ENCODE data around the gene ABR. TPM values are rescaled to one million over a fixed set of nuclear protein-coding genes. Genes with fewer than 3 reads are reported as not detected.
A peak's percentile ranks its signal among the peaks of the same experiment; 100 is the strongest.
"Not testable (repeated sequence)": the region's sequence is repeated elsewhere in the genome, so short reads cannot be mapped to it uniquely, and the experiment has no call there.

Gene ABR
- total and polyA plus RNA-seq, 4 donors = 59.7 to 223 (median 142) TPM

- no peak overlapping the region for H3K4me3 ChIP-seq (ENCODE audit: low read depth, low read length)
- H3K36me3 ChIP-seq (ENCODE audit: control insufficient read depth, insufficient read depth, low read length) = peaks cover 88% of the 10 kb centered on the region
- H3K4me1 ChIP-seq (ENCODE audit: control insufficient read depth, insufficient read depth, low read length) = peaks cover 12% of the 10 kb centered on the region
- no peaks in the 10 kb centered on the region for H3K9me3 ChIP-seq (ENCODE audit: control insufficient read depth, insufficient read depth, low read length)
- DNase-seq (ENCODE audit: low read depth in 4 of 6, low spot score in 6 of 6) = no peak
- no peaks in the 10 kb centered on the region for H3K27me3 ChIP-seq (ENCODE audit: control insufficient read depth, insufficient read depth, low read length)
- WGBS (ENCODE audit: insufficient coverage) = 88% methylated on average over 3 of the region's 4 CpGs
- no peak overlapping the region for H3K27ac ChIP-seq (ENCODE audit: low read depth, low read length)
Measured at GRCh38 chr17:1054656-1055055, 125.1 kb downstream of the ABR start.

- H3K4me3 ChIP-seq (ENCODE audit: low read depth, low read length) = no peak overlapping the region
- H3K36me3 ChIP-seq (ENCODE audit: control insufficient read depth, insufficient read depth, low read length) = peaks cover 88% of the 10 kb centered on the region
- no peaks in the 10 kb centered on the region for H3K27me3 ChIP-seq (ENCODE audit: control insufficient read depth, insufficient read depth, low read length)
- H3K4me1 ChIP-seq (ENCODE audit: control insufficient read depth, insufficient read depth, low read length) = peaks cover 12% of the 10 kb centered on the region
- H3K27ac ChIP-seq (ENCODE audit: low read depth, low read length) = no peak overlapping the region
- WGBS (ENCODE audit: insufficient coverage) = 92% methylated on average over 32 of the region's 35 CpGs
- H3K9me3 ChIP-seq (ENCODE audit: control insufficient read depth, insufficient read depth, low read length) = no peaks in the 10 kb centered on the region
- no peak for DNase-seq (ENCODE audit: low read depth in 4 of 6, low spot score in 6 of 6)
Measured at GRCh38 chr17:1053661-1054360, 126.0 kb downstream of the ABR start.

- H3K36me3 ChIP-seq (ENCODE audit: control insufficient read depth, insufficient read depth, low read length) = peaks cover 91% of the 10 kb centered on the region
- H3K4me1 ChIP-seq (ENCODE audit: control insufficient read depth, insufficient read depth, low read length) = peaks cover 20% of the 10 kb centered on the region
- H3K4me3 ChIP-seq (ENCODE audit: low read depth, low read length) = no peak overlapping the region
- H3K27me3 ChIP-seq (ENCODE audit: control insufficient read depth, insufficient read depth, low read length) = no peaks in the 10 kb centered on the region
- H3K9me3 ChIP-seq (ENCODE audit: control insufficient read depth, insufficient read depth, low read length) = no peaks in the 10 kb centered on the region
- H3K27ac ChIP-seq (ENCODE audit: low read depth, low read length) = no peak overlapping the region
- 91% methylated on average over 30 of the region's 33 CpGs for WGBS (ENCODE audit: insufficient coverage)
- no peak for DNase-seq (ENCODE audit: low read depth in 4 of 6, low spot score in 6 of 6)
Measured at GRCh38 chr17:1050996-1051925, 128.5 kb downstream of the ABR start.

GRCh38 chr17:1050246-1050995, 129.4 kb downstream of the ABR start:
- Histone ChIP-seq H3K4me1 (ENCODE audit: control insufficient read depth, insufficient read depth, low read length) (peaks cover 14% of the 10 kb centered on the region), H3K27ac (ENCODE audit: low read depth, low read length) (no peak overlapping the region), H3K9me3 (ENCODE audit: control insufficient read depth, insufficient read depth, low read length) (no peaks in the 10 kb centered on the region), H3K27me3 (ENCODE audit: control insufficient read depth, insufficient read depth, low read length) (no peaks in the 10 kb centered on the region), H3K36me3 (ENCODE audit: control insufficient read depth, insufficient read depth, low read length) (peaks cover 90% of the 10 kb centered on the region), H3K4me3 (ENCODE audit: low read depth, low read length) (no peak overlapping the region)
- DNase-seq (ENCODE audit: low read depth in 4 of 6, low spot score in 6 of 6) = no peak
- 84% methylated on average over 21 of the region's 22 CpGs for WGBS (ENCODE audit: insufficient coverage)

GRCh38 chr17:1049446-1050225, 130.1 kb downstream of the ABR start:
- Histone ChIP-seq H3K9me3 (ENCODE audit: control insufficient read depth, insufficient read depth, low read length) (no peaks in the 10 kb centered on the region), H3K27ac (ENCODE audit: low read depth, low read length) (no peak overlapping the region), H3K4me3 (ENCODE audit: low read depth, low read length) (no peak overlapping the region), H3K36me3 (ENCODE audit: control insufficient read depth, insufficient read depth, low read length) (peaks cover 85% of the 10 kb centered on the region), H3K4me1 (ENCODE audit: control insufficient read depth, insufficient read depth, low read length) (peaks cover 14% of the 10 kb centered on the region), H3K27me3 (ENCODE audit: control insufficient read depth, insufficient read depth, low read length) (no peaks in the 10 kb centered on the region)
- WGBS (ENCODE audit: insufficient coverage) = 95% methylated on average over 28 of the region's 28 CpGs
- no peak for DNase-seq (ENCODE audit: low read depth in 4 of 6, low spot score in 6 of 6)

- WGBS (ENCODE audit: insufficient coverage) = 94% methylated on average over 33 of the region's 49 CpGs
- H3K36me3 ChIP-seq (ENCODE audit: control insufficient read depth, insufficient read depth, low read length) = peaks cover 84% of the 10 kb centered on the region
Measured at GRCh38 chr17:1048516-1049115, 131.2 kb downstream of the ABR start.

GRCh38 chr17:1047879-1048470, 131.8 kb downstream of the ABR start:
- H3K27ac ChIP-seq (ENCODE audit: low read depth, low read length) = peak overlapping the region; percentile 33
- H3K4me1 ChIP-seq (ENCODE audit: control insufficient read depth, insufficient read depth, low read length) = peaks cover 27% of the 10 kb centered on the region
- 76% methylated on average over 17 of the region's 20 CpGs for WGBS (ENCODE audit: insufficient coverage)

More at GRCh38 chr17:1048516-1049115, 131.2 kb downstream of the ABR start:
- H3K9me3 ChIP-seq (ENCODE audit: control insufficient read depth, insufficient read depth, low read length); DNase-seq (ENCODE audit: low read depth in 4 of 6, low spot score in 6 of 6); H3K27ac ChIP-seq (ENCODE audit: low read depth, low read length); H3K4me3 ChIP-seq (ENCODE audit: low read depth, low read length); H3K27me3 ChIP-seq (ENCODE audit: control insufficient read depth, insufficient read depth, low read length): not testable (repeated sequence)
- peaks cover 24% of the 10 kb centered on the region for H3K4me1 ChIP-seq (ENCODE audit: control insufficient read depth, insufficient read depth, low read length)

GRCh38 chr17:1047177-1047878, 132.5 kb downstream of the ABR start:
- H3K27me3 ChIP-seq (ENCODE audit: control insufficient read depth, insufficient read depth, low read length) = no peaks in the 10 kb centered on the region
- peak in 2 of 6 donors; percentile 69 to 91 for DNase-seq (ENCODE audit: low read depth in 4 of 6, low spot score in 6 of 6)
- H3K4me1 ChIP-seq (ENCODE audit: control insufficient read depth, insufficient read depth, low read length) = peaks cover 27% of the 10 kb centered on the region
- H3K9me3 ChIP-seq (ENCODE audit: control insufficient read depth, insufficient read depth, low read length) = no peaks in the 10 kb centered on the region
- H3K36me3 ChIP-seq (ENCODE audit: control insufficient read depth, insufficient read depth, low read length) = peaks cover 89% of the 10 kb centered on the region
- 80% methylated on average over 20 of the region's 21 CpGs for WGBS (ENCODE audit: insufficient coverage)
- H3K27ac ChIP-seq (ENCODE audit: low read depth, low read length) = peak overlapping the region; percentile 61
- H3K4me3 ChIP-seq (ENCODE audit: low read depth, low read length) = no peak overlapping the region

More at GRCh38 chr17:1047879-1048470, 131.8 kb downstream of the ABR start:
- H3K9me3 ChIP-seq (ENCODE audit: control insufficient read depth, insufficient read depth, low read length) = no peaks in the 10 kb centered on the region
- no peak for DNase-seq (ENCODE audit: low read depth in 4 of 6, low spot score in 6 of 6)
- peaks cover 83% of the 10 kb centered on the region for H3K36me3 ChIP-seq (ENCODE audit: control insufficient read depth, insufficient read depth, low read length)
- H3K27me3 ChIP-seq (ENCODE audit: control insufficient read depth, insufficient read depth, low read length) = no peaks in the 10 kb centered on the region
- H3K4me3 ChIP-seq (ENCODE audit: low read depth, low read length) = no peak overlapping the region

Measured in spinal cord (tissue), 10 donors.